HG03439 (cell line): ENCODE measurements around the gene MEP1B.
"Not testable (repeated sequence)": the region's sequence is repeated elsewhere in the genome, so short reads cannot be mapped to it uniquely, and the experiment has no call there.

ENCODE experiments used
- ATAC-seq: cut with Tn5 transposase; IDR thresholded peaks from one replicate; pipeline ENCODE4 v1.9.1; 2021; ENCODE audit warnings: mild to moderate bottlenecking, moderate library complexity; ENCODE audit not compliant: unreplicated experiment

The MEP1B gene

GRCh38 chr18:32208577-32208976 lies 18.7 kb downstream of the MEP1B start:
- ATAC-seq: no peak

GRCh38 chr18:32209685-32210445 lies 20.0 kb downstream of the MEP1B start:
- ATAC-seq: no peak

GRCh38 chr18:32213693-32214092 lies 23.9 kb downstream of the MEP1B start:
- no peak for ATAC-seq

GRCh38 chr18:32216390-32216789 lies 26.6 kb downstream of the MEP1B start:
- no peak for ATAC-seq

GRCh38 chr18:32219431-32220018 lies 29.7 kb downstream of the MEP1B start:
- no peak for ATAC-seq

DNA sequence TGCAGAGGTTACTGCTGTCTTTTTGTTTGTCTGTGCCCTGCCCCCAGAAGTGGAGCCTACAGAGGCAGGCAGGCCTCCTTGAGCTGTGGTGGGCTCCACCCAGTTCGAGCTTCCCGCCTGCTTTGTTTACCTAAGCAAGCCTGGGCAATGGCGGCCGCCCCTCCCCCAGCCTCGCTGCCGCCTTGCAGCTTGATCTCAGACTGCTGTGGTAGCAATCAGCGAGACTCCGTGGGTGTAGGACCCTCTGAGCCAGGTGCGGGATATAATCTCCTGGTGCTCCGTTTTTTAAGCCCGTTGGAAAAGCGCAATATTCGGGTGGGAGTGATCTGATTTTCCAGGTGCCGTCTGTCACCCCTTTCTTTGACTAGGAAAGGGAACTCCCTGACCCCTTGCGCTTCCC lies 43.5 kb downstream of the MEP1B start:
- ATAC-seq: not testable (repeated sequence)

DNA sequence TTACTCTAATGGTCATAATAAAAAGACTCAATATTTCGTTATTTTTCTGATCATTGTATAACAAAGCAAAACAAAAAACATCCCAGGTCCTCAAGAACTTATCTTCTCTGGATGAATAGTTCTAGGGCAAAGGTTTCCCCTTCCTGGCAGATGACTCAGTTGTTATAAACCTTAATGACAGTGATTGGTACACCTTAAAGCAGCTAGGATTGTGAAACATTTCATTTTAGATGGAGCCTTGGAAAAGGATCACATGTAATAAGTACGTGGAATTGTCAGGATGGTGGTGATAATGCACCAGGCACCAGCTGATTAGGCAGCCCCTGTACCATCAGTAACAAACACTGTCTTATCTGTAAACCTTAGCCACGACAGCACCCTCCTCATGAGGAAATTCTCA lies 47.2 kb downstream of the MEP1B start:
- ATAC-seq: no peak

DNA sequence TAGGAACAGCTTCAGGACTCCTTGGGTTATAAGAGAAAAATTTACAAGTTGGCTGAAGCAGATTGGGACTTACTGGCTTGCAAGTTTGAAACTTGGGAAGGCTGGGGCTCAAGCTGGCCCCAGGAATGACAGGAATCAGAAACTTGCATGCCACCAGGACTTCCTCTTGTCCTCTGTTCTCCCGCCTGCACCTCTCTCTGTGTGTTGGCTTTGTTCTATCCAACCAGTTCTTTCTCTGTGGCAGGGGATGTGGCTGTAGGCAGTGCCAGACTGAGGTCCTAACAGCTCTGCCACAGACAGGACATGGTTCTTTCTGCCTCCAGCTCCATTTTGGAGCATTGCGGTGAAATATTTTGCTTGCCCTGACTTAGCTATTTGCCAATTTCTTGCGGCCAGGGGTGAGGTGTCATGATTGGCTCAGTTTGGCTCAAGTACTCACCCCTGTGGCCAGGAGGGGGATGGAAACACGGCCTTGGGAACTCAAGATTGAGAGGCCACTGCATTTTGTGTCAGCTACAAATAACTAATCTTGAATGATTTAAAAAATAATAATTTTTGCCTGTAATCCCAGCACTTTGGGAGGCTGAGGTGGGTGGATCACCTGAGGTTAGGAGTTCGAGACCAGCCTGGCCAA lies 48.9 kb downstream of the MEP1B start:
- ATAC-seq: no peak

- no peak for ATAC-seq
Observed at GRCh38 chr18:32242395-32242794, 52.6 kb downstream of the MEP1B start.

- ATAC-seq: no peak
Observed at GRCh38 chr18:32243358-32243757, 53.5 kb downstream of the MEP1B start.

DNA sequence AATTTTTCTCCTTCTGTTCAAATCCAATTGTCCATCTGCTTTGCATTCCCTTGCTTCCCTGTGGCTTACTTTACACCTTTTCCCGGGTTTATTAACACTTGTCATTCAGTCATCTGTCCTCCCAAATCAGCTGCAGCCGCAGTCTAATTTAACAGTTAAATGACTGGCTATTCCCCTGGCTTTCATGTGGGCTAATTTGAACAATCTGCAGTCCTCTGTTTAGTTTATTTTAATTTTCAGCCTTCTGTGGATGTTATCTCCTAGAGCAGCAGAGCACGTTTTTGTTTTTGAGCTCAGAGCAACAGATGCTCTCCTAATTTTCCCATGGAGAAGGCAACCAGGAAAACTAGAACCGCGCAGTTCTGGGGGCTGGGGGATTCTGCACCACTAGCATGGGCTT lies 55.0 kb downstream of the MEP1B start:
- ATAC-seq: no peak

- no peak for ATAC-seq
Observed at GRCh38 chr18:32249147-32249929, 59.5 kb downstream of the MEP1B start.

- no peak for ATAC-seq
Observed at GRCh38 chr18:32251466-32251865, 61.6 kb downstream of the MEP1B start.

DNA sequence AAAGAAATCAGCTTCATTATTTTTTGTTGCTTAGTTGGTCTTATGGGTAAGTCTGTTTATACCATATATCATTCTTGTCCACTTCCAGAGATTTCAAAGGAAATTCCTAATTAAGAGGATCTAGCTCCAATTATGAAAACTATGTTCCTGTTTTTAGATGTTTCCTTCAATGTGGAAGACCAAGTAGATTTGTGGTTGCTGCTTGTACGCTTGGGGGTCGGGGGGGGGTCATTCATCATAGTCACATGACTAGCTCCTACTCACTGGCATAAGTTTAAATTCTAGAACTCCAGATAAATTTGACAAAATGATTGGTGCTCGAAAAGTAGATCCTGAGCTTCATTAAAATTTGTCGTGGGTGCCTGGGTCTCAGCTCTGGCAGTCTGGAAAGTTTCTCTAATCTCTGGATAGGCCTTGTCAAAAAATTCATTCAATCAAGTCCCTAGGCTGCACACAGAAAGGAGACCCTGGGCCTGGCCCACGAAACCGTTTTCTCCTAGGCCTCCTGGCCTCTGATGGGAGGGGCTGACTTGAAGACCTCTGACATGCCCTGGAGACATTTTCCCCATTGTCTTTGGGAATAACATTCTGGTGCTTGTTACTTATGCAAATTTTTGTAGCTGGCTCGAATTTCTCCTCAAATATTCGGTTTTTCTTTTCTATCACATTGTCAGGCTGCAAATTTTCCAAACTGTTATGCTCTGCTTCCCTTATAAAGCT lies 62.5 kb downstream of the MEP1B start:
- no peak for ATAC-seq

- no peak for ATAC-seq
Observed at GRCh38 chr18:32255570-32255969, 65.7 kb downstream of the MEP1B start.

GRCh38 chr18:32257084-32257785 lies 67.4 kb downstream of the MEP1B start:
- ATAC-seq: no peak

DNA sequence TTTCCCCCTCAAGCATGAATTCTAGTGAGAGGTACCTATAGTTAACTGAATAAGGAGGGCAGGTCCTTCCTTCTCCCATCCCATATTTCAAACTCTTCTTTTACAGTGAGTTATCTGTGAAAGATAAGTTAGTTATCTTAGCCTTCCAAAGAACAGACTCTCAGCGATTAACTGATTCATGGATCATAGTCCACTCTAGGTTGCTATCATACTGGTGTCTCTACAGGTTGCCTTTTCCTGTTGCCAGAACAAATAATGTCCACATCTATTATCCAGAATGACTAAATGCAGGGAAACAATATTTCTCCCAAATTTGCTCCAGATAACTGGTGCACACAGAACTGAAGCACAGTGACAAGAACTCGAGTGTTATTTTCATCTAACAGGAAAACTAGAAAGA lies 68.3 kb downstream of the MEP1B start:
- no peak for ATAC-seq

DNA sequence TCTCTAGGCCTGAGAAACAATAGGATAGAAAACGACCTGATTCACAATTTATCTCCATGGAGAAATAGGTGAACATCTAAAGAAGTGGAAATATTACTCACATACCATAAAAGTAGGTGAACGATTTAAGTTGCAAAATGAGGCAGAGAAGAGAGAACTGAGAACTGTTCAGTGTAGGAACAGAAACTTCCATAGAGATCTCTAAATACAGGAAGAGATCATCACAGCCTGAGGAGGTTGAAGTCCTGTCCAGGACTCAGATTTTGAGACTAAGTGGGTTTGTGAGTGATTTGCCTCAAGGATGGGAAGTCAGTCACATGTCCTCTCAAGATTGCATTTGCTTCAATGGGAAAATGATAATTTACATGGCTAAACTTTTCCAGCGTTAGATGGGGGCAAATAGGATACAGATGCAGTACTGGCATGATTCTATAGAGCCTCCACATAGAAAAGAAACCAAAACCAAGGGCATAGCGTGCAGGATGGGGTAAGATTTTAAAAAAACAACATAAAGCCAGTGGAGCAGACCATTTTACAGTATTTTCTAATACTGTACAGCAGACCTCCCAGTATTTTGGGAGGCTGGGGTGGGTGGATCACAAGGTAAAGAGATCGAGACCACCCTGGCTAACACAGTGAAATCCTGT lies 68.8 kb downstream of the MEP1B start:
- ATAC-seq: no peak

DNA sequence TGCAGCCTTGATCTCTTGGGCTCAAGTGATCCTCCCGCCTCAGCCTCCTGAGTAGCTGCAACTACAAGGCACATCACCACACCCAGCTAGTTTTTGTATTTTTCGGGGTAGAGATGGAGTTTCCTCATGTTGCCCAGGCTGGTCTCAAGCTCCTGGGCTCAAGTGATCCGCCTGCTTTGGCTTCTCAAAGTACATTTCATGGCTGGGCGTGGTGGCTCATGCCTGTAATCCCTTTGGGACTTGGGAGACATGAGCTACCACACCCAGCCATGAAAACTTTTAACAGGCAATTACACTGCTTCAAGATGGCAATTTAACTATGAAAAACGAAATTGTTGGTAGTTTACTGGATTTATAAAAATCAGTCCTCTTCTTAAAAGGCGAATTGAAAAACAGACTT lies 69.7 kb downstream of the MEP1B start:
- no peak for ATAC-seq

DNA sequence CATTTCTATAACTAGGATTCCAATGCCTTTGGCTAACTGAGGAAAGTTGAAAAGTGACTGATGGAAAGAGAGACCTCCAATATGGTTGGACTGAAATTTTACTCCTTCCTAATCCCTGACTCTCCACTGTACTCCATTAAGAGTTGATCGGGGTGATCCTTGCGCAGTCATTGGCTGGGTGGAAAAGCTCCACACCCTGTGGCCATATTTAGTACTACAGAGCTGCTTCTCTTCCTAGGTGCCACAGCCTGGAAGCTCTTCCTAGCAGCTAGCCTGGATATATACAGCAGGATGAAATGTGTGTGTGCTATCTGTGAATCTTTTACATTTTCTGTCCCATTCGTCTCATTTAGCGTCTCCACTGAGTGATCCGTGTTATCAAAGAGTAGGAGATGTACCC lies 71.2 kb downstream of the MEP1B start:
- ATAC-seq: no peak
